Fibroblast of pulmonary artery (primary cell): ENCODE measurements around the gene DNAJB13.
"Not testable (repeated sequence)": the region's sequence is repeated elsewhere in the genome, so short reads cannot be mapped to it uniquely, and the experiment has no call there.

Experiments used
- DNase-seq: peaks from one replicate; pipeline ENCODE4 v3.0.0-alpha.2; 2010; ENCODE audit warnings: low read depth
- H3K4me3 ChIP-seq: replicated peaks from 2 replicates; pipeline ENCODE4 v1.5.1; 2011; ENCODE audit warnings: low read depth, mild to moderate bottlenecking, control low read depth, low read length, moderate library complexity
- CTCF ChIP-seq: IDR thresholded peaks from 2 replicates; pipeline ENCODE4 v1.5.1; 2011; ENCODE audit warnings: mild to moderate bottlenecking, control low read depth, low read length, inconsistent platforms; ENCODE audit errors: missing control alignments

The DNAJB13 gene

DNA sequence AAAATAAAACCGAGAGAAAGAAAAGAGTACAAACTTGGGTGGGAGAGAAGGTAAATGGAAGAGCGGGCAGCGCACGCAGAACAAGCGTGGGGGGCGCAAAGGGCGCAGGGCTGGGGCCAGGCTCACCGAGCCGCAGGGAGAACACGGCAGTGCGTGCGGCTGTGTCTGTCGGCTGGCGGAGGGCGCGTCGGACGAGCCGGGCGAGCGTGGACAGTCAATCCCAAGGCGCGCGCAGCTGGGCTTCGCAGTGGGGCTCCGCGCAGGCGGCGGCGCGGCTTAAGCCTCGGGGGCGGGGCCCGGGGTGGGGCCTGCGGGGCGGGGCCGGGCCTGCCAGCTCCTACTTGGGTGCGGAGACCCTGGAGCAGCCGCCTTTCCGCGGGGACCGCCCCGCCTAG, 31.8 kb downstream of the DNAJB13 start, which contains the start of gene UCP2:
UCP2 (minus strand) TSS at position 249 of the 395 bp plus-strand sequence. CDS start 4,465 bp downstream, outside the sequence.
- DNase-seq: peak; percentile 65
- H3K4me3 ChIP-seq: peak within 1 kb of the TSS; percentile 70
- no peak for TF ChIP-seq CTCF

DNA sequence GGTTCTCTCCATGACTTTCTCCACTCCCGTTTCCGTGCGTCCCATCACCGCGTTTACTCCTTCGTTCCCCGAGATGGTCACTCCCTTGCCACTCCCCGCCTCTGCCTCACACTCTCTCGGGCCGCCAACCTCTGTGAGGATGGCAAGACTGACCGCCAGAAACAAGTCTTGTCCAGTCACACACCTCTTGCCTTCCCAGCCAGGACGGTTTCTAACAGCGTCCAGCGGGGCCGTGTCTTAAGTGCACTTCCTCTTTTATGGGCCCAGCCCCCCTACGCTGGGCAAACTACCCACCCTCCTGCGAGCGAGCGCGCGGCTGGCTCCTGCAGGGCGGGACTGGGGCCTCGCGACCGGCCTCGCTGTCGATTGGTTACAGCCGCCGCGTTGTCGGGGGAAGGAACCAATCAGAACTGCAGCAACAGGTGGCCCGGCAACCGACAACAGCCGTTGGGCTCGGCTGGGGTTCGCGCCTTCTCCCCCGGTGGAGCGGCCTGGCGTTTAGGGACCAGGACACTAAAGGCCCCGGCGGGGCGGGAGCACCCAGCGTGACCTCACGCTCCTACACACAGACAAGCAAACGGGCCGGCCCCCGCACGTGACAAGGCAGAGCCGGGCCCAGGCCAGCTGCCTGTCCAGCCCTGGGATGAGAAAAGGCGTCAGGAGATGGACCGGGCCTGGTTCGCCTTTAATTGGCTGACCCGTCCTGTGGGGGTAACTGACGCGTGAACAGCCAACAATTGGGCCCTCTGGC, 32.3 kb downstream of the DNAJB13 start:
- DNase-seq: peak; percentile 80
- TF ChIP-seq CTCF: no peak
- peak overlapping the region; percentile 70 for H3K4me3 ChIP-seq

DNA sequence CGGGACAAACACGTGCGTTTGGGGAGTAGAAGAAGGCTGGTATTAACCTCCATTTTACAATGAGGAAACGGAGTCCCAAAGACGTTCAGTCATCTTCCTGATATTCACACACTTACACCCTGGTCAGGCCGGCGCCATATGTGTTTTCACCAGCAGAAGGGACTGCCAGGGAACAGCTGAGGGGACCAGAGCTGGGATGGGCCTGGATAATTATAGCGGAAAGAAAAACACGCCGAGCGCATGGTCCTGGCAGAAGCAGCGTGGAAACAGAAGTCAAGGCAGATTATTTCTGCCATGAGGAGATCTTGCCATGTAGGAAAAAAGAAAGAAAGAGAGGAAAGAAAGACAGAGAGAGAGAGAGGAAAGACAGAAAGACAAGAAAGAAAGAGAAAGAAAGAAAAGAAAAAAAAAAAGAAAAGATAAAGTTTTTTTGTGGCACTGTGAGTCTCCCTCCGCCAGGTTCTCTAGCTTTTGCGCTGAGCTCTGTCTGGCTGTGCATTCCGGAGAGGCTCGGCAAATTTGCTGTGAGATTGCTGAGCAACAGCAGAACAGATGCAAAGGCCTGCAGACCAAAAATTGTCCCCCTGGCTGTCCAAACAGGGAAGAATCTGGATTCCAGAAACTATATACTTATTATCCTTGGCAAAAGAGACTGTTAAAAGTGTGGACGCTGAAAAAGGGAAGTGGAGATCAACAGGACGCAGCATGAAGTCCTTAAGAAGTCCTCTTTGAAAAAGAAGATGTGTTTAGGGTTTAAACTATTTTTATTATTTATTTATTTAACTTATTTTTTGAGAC, 33.1 kb downstream of the DNAJB13 start:
- no peak for DNase-seq
- TF ChIP-seq CTCF: no peak
- H3K4me3 ChIP-seq: peak overlapping the region; percentile 70

GRCh38 chr11:73985661-73986060, 34.8 kb downstream of the DNAJB13 start:
- H3K4me3 ChIP-seq, DNase-seq: not testable (repeated sequence)

DNA sequence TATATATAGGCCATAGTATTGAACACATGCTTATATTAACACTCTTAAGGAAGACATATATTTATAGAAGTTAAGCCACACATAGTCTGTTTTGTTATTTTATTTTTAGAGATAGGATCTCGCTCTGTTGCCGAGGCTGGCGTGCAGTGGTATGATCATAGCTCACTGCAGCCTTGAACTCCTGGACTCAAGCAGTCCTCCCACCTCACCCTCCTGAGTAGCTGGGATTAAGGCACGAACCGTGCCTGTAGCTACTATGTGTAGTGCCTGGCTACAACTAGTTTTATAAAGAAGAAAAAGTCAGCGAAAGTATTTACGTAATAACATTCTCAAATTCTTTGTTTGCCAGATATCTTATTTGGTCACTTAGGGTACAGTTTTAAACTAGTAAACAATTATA, 37.4 kb downstream of the DNAJB13 start:
- DNase-seq: no peak
- H3K4me3 ChIP-seq: no peak overlapping the region

GRCh38 chr11:73989156-73989555, 38.3 kb downstream of the DNAJB13 start:
- no peak for DNase-seq
- H3K4me3 ChIP-seq: no peak overlapping the region
- no peak for TF ChIP-seq CTCF

More for the DNA sequence above, 37.4 kb downstream of the DNAJB13 start:
- no peak for TF ChIP-seq CTCF

- no peak for DNase-seq
- H3K4me3 ChIP-seq: no peak overlapping the region
- TF ChIP-seq CTCF: no peak
Measured at GRCh38 chr11:73990730-73991129, 39.9 kb downstream of the DNAJB13 start.
